Umbilical cord (tissue), 2 donors: ENCODE measurements around the gene ASTN2. TPM values are rescaled to one million over a fixed set of nuclear protein-coding genes. Genes with fewer than 3 reads are reported as not detected.

Experiments
- DNase-seq: peaks from one replicate; pipeline ENCODE4 v3.0.0-alpha.2; 2015; ENCODE audit warnings: low spot score
- total RNA-seq: library from RNA; depleted of rRNA; stranded (reverse); fragments of >200 nt; gene quantifications from one replicate; pipeline ENCODE4 v1.2.3, GENCODE V29; 2014; ENCODE audit warnings: low replicate concordance; ENCODE audit not compliant: insufficient read depth

Gene ASTN2
- total RNA-seq, 1 donor from 2014 or later, result 7.0 TPM

- no peak for DNase-seq
Measured at GRCh38 chr9:116815835-116816234, 599.0 kb downstream of the ASTN2 start.

- no peak for DNase-seq
Measured at GRCh38 chr9:116813031-116813300, 601.9 kb downstream of the ASTN2 start.

- peak; percentile 31 for DNase-seq
Measured at GRCh38 chr9:116812231-116813030, 602.4 kb downstream of the ASTN2 start.

GRCh38 chr9:116809656-116810055 is 605.2 kb downstream of the ASTN2 start:
- DNase-seq, result peak; percentile 10

- DNase-seq, result peak; percentile 19
Measured at GRCh38 chr9:116806075-116806474, 608.8 kb downstream of the ASTN2 start.

- DNase-seq, result peak; percentile 20
Measured at GRCh38 chr9:116800885-116801284, 614.0 kb downstream of the ASTN2 start.

- no peak for DNase-seq
Measured at GRCh38 chr9:116800074-116800473, 614.8 kb downstream of the ASTN2 start.

GRCh38 chr9:116798521-116798920 is 616.3 kb downstream of the ASTN2 start:
- no peak for DNase-seq

- no peak for DNase-seq
Measured at GRCh38 chr9:116797276-116797675, 617.6 kb downstream of the ASTN2 start.

- no peak for DNase-seq
Measured at GRCh38 chr9:116796669-116797068, 618.2 kb downstream of the ASTN2 start.

GRCh38 chr9:116795821-116796220 is 619.0 kb downstream of the ASTN2 start:
- DNase-seq, result no peak

GRCh38 chr9:116792271-116792670 is 622.6 kb downstream of the ASTN2 start:
- no peak for DNase-seq

GRCh38 chr9:116791326-116791725 is 623.5 kb downstream of the ASTN2 start:
- DNase-seq, result no peak

GRCh38 chr9:116789081-116789480 is 625.8 kb downstream of the ASTN2 start:
- no peak for DNase-seq

- DNase-seq, result no peak
Measured at GRCh38 chr9:116786737-116787136, 628.1 kb downstream of the ASTN2 start.

GRCh38 chr9:116777116-116777515 is 637.7 kb downstream of the ASTN2 start:
- DNase-seq, result no peak

- DNase-seq, result no peak
Measured at GRCh38 chr9:116774421-116775180, 640.3 kb downstream of the ASTN2 start.

GRCh38 chr9:116767219-116767618 is 647.6 kb downstream of the ASTN2 start:
- no peak for DNase-seq

GRCh38 chr9:116765011-116765410 is 649.8 kb downstream of the ASTN2 start:
- no peak for DNase-seq

- DNase-seq, result no peak
Measured at GRCh38 chr9:116763770-116764169, 651.1 kb downstream of the ASTN2 start.

GRCh38 chr9:116760636-116761035 is 654.2 kb downstream of the ASTN2 start:
- no peak for DNase-seq

GRCh38 chr9:116757030-116757429 is 657.8 kb downstream of the ASTN2 start:
- no peak for DNase-seq

GRCh38 chr9:116753389-116753788 is 661.5 kb downstream of the ASTN2 start:
- no peak for DNase-seq
